Measurements from ENCODE around the gene GRIP1.

GRCh38 chr12:66724026-66724425, 45.1 kb upstream of the GRIP1 start:
- TF ChIP-seq CTCF (IDR thresholded peaks at IDR 0.05; ENCODE audit: extremely low read depth in 1 of 2, insufficient read depth in 1 of 2, low read depth in 1 of 2, low read length in 2 of 2) (no peak), EZH2 (IDR thresholded peaks at IDR 0.05; ENCODE audit: borderline replicate concordance, low read depth, low read length, severe bottlenecking) (no peak), POLR2AphosphoS5 (IDR thresholded peaks at IDR 0.05; ENCODE audit: insufficient read depth, low read depth, low read length) (no peak)

Measured in endothelial cell of umbilical vein (primary cell).